Right lobe of liver (tissue), 4 donors: ENCODE data around the gene SLC10A3.
"Not testable (repeated sequence)": the region's sequence is repeated elsewhere in the genome, so short reads cannot be mapped to it uniquely, and the experiment has no call there.

Experiments
- POLR2A ChIP-seq: fragments of 450-650 bp; IDR thresholded peaks from one replicate; pipeline ENCODE4 v1.6.1; 2017; ENCODE audit warnings: antibody characterized with exemption, mild to moderate bottlenecking
- TF ChIP-seq, protein P1 (sequence below), 4 donors: fragments of 200-600 bp in 3 of 4; fragments of 450-650 bp in 1 of 4; IDR thresholded peaks; one replicate each; pipeline versions ENCODE4 v1.5.1 to v1.8.0; 2016 to 2022; ENCODE audit warnings: antibody characterized with exemption in 4 of 4, mild to moderate bottlenecking in 2 of 4
- donor health status: DM: no; HTN: no; CAD: no.
- donor health status: DM: no; HTN: no; CAD: no.
- donor health status: DM: no; HTN: yes; CAD: no.

DNA sequence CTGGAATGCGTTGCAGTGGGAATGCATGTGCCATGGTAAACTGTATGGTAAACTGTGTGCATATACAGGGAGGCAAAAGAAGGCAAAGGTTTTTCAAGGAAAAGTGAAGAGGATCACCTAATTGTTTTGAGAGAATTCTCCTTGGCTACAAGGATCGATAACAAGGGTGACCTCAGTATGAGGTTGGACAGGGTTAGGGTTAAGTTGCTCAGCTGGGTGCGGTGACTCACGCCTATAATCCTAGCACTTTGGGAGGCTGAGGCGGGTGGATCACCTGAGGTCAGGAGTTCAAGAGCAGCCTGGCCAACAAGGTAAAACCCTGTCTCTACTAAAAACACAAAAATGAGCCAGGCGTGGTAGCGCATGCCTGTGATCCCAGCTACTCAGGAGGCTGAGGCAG lies 11.0 kb upstream of the SLC10A3 start:
- TF ChIP-seq, protein P1, sequence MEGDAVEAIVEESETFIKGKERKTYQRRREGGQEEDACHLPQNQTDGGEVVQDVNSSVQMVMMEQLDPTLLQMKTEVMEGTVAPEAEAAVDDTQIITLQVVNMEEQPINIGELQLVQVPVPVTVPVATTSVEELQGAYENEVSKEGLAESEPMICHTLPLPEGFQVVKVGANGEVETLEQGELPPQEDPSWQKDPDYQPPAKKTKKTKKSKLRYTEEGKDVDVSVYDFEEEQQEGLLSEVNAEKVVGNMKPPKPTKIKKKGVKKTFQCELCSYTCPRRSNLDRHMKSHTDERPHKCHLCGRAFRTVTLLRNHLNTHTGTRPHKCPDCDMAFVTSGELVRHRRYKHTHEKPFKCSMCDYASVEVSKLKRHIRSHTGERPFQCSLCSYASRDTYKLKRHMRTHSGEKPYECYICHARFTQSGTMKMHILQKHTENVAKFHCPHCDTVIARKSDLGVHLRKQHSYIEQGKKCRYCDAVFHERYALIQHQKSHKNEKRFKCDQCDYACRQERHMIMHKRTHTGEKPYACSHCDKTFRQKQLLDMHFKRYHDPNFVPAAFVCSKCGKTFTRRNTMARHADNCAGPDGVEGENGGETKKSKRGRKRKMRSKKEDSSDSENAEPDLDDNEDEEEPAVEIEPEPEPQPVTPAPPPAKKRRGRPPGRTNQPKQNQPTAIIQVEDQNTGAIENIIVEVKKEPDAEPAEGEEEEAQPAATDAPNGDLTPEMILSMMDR (IDR thresholded peaks at IDR 0.05), result not testable (repeated sequence)
- not testable (repeated sequence) for TF ChIP-seq POLR2A
